Coronary artery (tissue), 2 donors: ENCODE results near the gene TCF23.

Source experiments
- DNase-seq: peaks from one replicate; pipeline ENCODE4 v3.0.0-alpha.2; 2017; ENCODE audit warnings: low spot score
- H3K27ac ChIP-seq, 2 donors: fragments of 200-600 bp; sonication (generic); one replicate each; pipeline ENCODE4 v1.5.1; 2016 to 2019
- H3K4me3 ChIP-seq: fragments of 200-600 bp; sonication (generic); 2 replicates; pipeline ENCODE4 v1.5.1; 2016; ENCODE audit warnings: mild to moderate bottlenecking, moderate library complexity
- TF ChIP-seq, protein P1 (sequence below): fragments of 200-600 bp; sonication (generic); IDR thresholded peaks from one replicate; pipeline ENCODE4 v1.5.1; 2019; ENCODE audit warnings: antibody characterized with exemption

TCF23 gene

DNA sequence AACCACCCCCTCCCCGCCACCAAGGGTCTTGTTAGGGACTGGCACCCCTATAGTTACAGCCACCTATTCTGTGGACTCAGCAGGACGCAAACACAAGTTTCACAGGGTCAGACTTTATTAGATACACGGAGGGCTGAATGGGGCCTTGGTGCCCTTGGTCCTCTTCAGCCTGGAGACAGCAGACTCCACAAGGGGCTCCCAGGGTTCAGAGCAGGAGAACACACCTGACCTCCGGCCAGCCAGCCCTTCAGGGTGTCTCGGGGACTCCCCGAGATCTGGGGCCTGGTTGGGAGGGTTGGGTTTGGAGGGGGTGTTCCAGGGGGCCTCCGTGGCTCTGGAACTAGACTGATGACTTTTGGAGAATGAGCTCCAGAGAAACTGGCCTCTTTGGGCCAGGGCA, 12.1 kb upstream of the TCF23 start:
- H3K27ac ChIP-seq = no peak overlapping the region
- no peak for DNase-seq

DNA sequence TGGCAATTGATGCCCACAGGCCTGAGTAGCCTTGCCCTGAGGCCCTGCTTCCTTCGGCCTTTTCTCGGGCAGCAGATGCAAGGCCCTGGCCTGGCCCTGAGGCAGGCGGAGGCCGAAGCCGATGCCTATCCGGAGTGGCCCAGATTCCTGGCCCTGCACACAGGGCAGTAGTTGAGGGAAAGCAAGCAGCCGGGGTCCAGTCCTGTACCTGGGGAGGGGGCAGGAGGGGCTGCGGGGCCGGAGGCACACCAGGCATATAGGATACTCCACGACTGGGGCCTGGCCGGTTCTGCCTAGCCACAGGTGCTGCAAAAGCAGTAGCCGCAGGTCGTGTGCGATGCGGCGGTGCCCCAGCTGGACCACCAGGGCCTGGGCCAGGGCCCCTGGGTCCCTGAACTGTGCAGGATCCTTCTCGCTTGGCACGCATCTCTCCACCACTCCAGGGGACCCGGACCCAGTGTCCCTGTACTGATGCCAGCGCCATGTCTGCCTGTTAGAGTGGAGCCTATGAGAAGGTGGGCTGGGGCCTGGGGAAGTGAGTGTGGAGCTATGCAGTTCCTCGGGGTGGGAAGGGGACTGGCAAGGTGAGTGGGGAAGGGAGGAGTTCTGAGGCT, 11.4 kb upstream of the TCF23 start:
- no peak for DNase-seq

More for the DNA sequence above, 12.1 kb upstream of the TCF23 start:
- TF ChIP-seq, protein P1, sequence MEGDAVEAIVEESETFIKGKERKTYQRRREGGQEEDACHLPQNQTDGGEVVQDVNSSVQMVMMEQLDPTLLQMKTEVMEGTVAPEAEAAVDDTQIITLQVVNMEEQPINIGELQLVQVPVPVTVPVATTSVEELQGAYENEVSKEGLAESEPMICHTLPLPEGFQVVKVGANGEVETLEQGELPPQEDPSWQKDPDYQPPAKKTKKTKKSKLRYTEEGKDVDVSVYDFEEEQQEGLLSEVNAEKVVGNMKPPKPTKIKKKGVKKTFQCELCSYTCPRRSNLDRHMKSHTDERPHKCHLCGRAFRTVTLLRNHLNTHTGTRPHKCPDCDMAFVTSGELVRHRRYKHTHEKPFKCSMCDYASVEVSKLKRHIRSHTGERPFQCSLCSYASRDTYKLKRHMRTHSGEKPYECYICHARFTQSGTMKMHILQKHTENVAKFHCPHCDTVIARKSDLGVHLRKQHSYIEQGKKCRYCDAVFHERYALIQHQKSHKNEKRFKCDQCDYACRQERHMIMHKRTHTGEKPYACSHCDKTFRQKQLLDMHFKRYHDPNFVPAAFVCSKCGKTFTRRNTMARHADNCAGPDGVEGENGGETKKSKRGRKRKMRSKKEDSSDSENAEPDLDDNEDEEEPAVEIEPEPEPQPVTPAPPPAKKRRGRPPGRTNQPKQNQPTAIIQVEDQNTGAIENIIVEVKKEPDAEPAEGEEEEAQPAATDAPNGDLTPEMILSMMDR = no peak
- H3K4me3 ChIP-seq = no peak overlapping the region

DNA sequence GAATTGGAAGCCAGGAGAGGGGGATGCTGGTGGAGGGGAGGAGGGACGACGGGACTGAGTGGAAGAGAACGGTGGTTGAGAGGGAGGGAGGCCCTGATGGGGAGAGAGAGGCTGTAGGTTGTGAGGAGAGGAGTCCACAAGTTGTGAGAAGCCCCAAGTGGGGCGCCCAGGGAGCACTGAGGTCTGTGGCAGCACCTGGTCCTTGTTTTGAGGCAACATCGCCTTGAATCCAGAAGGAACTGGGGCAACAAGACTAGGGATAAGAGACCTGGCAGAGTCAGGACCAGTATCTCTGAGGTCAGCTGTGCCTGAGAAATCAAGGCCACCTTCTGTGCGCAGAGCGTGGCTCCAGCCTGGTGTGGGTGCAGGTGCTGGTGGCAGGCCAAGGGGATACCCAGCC, 10.7 kb upstream of the TCF23 start:
- Histone ChIP-seq H3K4me3 (no peak overlapping the region), H3K27ac (no peak overlapping the region)
- TF ChIP-seq, protein P1 = no peak
- DNase-seq = no peak

More for the DNA sequence above, 11.4 kb upstream of the TCF23 start:
- Histone ChIP-seq H3K27ac (no peak overlapping the region), H3K4me3 (no peak overlapping the region)
- TF ChIP-seq, protein P1 = no peak

DNA sequence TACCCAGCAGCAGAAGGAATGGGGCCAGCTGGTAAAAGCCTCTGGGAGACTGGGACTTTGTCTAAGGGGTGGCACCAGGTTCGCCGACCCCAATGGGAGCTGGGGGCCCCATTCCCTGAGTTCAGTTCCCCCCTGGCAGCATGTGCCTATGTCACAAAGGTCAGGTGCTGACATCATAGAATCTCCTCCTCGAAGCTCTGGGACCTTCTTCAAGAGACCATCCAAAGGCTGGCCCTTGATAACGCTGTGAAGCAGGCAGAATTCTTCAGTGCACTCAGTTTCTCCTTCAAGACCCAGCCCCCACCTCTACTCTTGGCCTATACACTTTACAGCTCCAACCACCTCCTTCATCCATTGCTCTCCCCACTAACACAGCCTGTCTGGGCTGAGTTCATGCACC, 9.5 kb upstream of the TCF23 start, which contains the start of gene PRR30:
Gene PRR30, minus strand, starts transcription at position 101 of the 400 bp plus-strand sequence. CDS start 1,081 bp downstream, outside the sequence.
- TF ChIP-seq, protein P1 = no peak
- Histone ChIP-seq H3K27ac (no peak within 1 kb of the TSS), H3K4me3 (no peak within 1 kb of the TSS)
- DNase-seq = no peak

DNA sequence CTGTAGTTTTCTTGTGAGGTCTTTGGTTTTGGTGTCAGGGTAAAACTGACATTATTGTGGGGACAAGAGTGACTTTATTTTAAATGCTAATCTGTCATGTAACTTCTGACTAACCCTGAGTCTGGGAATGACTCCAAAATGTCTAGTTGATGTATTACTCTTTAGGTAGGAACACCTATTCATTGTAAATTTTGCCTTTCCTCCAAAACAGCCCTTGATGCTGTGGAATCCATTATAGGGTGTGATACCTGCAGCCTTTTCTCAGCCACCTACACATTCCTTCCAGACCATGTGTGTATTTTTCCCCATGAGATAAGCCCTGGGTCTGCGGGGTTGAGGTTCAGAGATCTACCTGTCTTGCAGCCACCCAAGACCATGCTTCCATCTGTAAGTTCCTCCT, 5.5 kb upstream of the TCF23 start:
- TF ChIP-seq, protein P1 = no peak
- Histone ChIP-seq H3K4me3 (no peak overlapping the region), H3K27ac (no peak overlapping the region)
- no peak for DNase-seq

DNA sequence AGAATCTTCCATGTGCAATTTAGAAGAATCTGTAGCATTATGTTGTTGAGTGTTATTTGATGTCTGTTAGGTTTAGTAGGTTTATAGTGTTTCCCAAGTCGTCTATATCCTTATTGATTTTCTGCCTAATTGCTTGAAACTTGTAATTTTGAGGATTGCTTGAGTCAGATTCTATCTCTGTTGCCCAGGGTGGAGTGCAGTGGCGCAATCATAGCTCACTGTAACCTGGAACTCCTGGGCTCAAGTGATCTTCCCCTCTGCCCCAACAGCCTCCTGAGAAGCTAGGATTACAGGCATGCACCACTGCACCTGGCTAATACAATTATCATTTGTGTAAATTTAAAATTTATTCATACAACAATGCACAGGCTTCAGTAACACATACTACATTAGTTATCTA, 3.1 kb upstream of the TCF23 start:
- TF ChIP-seq, protein P1 = no peak
- Histone ChIP-seq H3K4me3 (no peak overlapping the region), H3K27ac (no peak overlapping the region)
- DNase-seq = no peak

DNA sequence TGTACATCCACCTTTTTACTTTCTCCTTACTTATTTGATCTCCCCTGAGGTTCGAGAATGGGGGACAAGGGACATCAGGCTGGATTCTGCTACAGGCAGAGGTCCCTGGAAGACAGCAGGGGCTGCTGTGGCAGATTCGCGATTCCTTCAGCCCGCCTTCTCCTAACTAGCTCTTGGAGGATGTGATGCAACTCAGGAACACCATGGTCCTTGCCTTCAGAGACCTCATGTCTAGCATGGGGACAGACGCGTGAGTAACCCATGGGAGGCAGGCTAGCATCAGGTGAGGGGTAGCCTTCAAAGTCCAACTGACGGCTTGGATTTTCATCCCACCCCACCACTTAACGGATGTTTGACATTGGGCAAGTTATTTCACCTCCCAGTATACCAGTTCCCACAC, 869 bp upstream of the TCF23 start:
- TF ChIP-seq, protein P1 = no peak
- Histone ChIP-seq H3K4me3 (no peak overlapping the region), H3K27ac (no peak overlapping the region)
- DNase-seq = no peak
